ENCODE results near the gene PLA2G3.

The PLA2G3 gene

GRCh38 chr22:31085928-31086327, 54.4 kb downstream of the PLA2G3 start:
- DNase-seq, result peak; percentile 31

DNA sequence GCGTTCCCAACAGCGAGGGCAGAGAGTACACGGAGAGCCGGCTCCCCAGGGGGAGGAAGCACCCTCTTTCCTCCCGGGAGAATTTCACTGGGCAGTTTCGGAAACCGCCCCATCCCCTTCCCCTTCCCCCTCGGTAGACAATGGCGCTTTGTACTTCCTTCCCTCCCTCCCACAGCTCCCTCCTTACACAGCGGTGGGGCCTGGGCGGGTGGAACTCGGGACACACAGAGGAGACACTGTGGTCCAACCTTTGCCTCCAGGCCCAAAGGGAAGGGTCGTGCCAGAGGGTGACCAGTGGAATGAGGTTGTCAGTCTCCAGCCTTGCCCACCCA, 54.8 kb downstream of the PLA2G3 start:
- no peak for DNase-seq

DNA sequence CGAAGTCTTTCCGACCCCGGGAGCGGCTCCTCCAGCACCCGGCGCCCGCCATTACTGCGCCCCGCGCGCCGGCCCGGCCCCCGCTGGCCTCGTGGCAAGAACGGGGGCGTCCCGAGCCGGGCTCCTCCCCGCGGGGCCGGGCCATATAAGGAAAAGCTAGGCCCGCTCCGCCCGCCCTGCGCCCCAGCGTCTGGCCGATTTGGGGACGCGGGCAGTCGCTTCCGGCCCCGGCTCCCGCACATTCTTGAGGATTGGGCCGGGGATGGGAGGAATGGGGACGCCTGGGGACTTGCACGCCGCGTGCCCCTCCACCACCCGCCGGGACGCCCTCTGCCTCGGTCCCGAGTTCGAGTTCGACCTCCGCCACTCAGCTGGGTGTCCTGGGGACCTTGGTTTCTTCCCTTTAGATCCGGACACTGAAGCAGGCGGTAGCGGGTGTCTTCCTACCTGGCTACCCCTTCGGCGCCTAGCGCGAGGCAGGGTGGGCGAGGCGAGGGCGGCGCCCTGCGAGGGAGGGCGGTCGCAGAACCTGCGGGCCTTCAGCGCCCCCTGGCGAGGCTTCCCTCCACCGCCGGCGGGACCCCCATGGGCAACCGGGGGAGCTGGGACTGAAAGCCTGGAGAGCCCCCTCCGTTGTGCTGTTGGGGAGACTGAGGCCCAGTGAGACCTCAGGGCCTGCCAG, 55.4 kb downstream of the PLA2G3 start:
- peak; percentile 59 for DNase-seq

All from 8988T (cell line).